HepG2 (cell line): ENCODE data around the gene UNKL. TPM values are rescaled to one million over a fixed set of nuclear protein-coding genes. Genes with fewer than 3 reads are reported as not detected.

Source experiments
- DPF2 ChIP-seq: sonication (generic); formaldehyde crosslinking; IDR thresholded peaks from 2 replicates; pipeline ENCODE4 v1.4.0; 2020; ENCODE audit warnings: mild to moderate bottlenecking, low read depth, missing genetic modification reagents, borderline replicate concordance
- GFI1 ChIP-seq: sonication (generic); formaldehyde crosslinking; IDR thresholded peaks from 2 replicates; pipeline ENCODE4 v1.5.0; 2020; ENCODE audit warnings: missing genetic modification reagents, mild to moderate bottlenecking, borderline replicate concordance
- HNF4A ChIP-seq: sonication (generic); formaldehyde crosslinking; IDR thresholded peaks from 2 replicates; pipeline ENCODE4 v1.4.0; 2020; ENCODE audit warnings: missing genetic modification reagents
- ISX ChIP-seq: sonication (generic); formaldehyde crosslinking; conservative IDR thresholded peaks from 2 replicates; pipeline ENCODE4 v1.5.0; 2020; ENCODE audit warnings: missing genetic modification reagents
- PHF20 ChIP-seq: sonication (generic); formaldehyde crosslinking; IDR thresholded peaks from 2 replicates; pipeline ENCODE4 v1.5.0; 2020; ENCODE audit warnings: mild to moderate bottlenecking, missing genetic modification reagents
- PRPF4 ChIP-seq: fragments of 200-400 bp; formaldehyde crosslinking; IDR thresholded peaks from 2 replicates; pipeline ENCODE4 v1.6.1; 2016; ENCODE audit warnings: low read length, low read depth; ENCODE audit not compliant: poor library complexity, severe bottlenecking
- YEATS4 ChIP-seq: sonication (generic); formaldehyde crosslinking; IDR thresholded peaks from 2 replicates; pipeline ENCODE4 v1.4.0; 2020; ENCODE audit warnings: missing genetic modification reagents, borderline replicate concordance
- ZBTB7A ChIP-seq: sonication (generic); formaldehyde crosslinking; IDR thresholded peaks from 2 replicates; pipeline ENCODE4 v1.8.0; 2022; ENCODE audit warnings: mild to moderate bottlenecking, missing genetic modification reagents
- ZFP90 ChIP-seq: sonication (generic); formaldehyde crosslinking; IDR thresholded peaks from 2 replicates; pipeline ENCODE4 v1.8.0; 2022; ENCODE audit warnings: missing genetic modification reagents, mild to moderate bottlenecking, inconsistent platforms, borderline replicate concordance
- ZIK1 ChIP-seq: sonication (generic); formaldehyde crosslinking; IDR thresholded peaks from 2 replicates; pipeline ENCODE4 v1.5.0; 2020; ENCODE audit warnings: mild to moderate bottlenecking, low read depth, missing genetic modification reagents, borderline replicate concordance
- ZNF124 ChIP-seq: sonication (generic); formaldehyde crosslinking; IDR thresholded peaks from 2 replicates; pipeline ENCODE4 v1.4.0; 2020; ENCODE audit warnings: missing genetic modification reagents
- ZNF136 ChIP-seq: sonication (generic); formaldehyde crosslinking; IDR thresholded peaks from 2 replicates; pipeline ENCODE4 v1.8.1; 2022; ENCODE audit warnings: low read depth, mild to moderate bottlenecking, moderate library complexity, missing genetic modification reagents
- ZNF160 ChIP-seq: sonication (generic); formaldehyde crosslinking; IDR thresholded peaks from 2 replicates; pipeline ENCODE4 v1.8.0; 2022; ENCODE audit warnings: mild to moderate bottlenecking, inconsistent platforms, missing genetic modification reagents
- ZNF337 ChIP-seq: sonication (generic); formaldehyde crosslinking; IDR thresholded peaks from 2 replicates; pipeline ENCODE4 v1.5.1; 2020; ENCODE audit warnings: missing genetic modification reagents, low read depth, mild to moderate bottlenecking, borderline replicate concordance
- polyA plus RNA-seq, 8 experiments: library from polyadenylated mRNA; depleted of rRNA in 3 of 8; stranded (reverse) in 7 of 8; unstranded in 1 of 8; fragments of >200 nt; fragmentation: Illumina TruSeq in 4 of 8; extraction: Trizol in 4 of 8; gene quantifications; 2 replicates each; pipeline versions ENCODE4 v1.2.1 to v1.2.3, GENCODE V29; 2011 to 2016; ENCODE audit warnings: low read depth in 4 of 8, missing spikeins in 1 of 8, mixed read lengths in 1 of 8; ENCODE audit not compliant: insufficient read depth in 1 of 8
- total RNA-seq, 5 experiments: library from RNA; depleted of rRNA; stranded (reverse); fragments of >200 nt; fragmentation: Illumina TruSeq; extraction: Trizol; gene quantifications; 2 replicates each; pipeline ENCODE4 v1.2.3, GENCODE V29; 2016; ENCODE audit warnings: low read depth in 1 of 5
- TF ChIP-seq, protein P1 (sequence below): sonication (generic); formaldehyde crosslinking; IDR thresholded peaks from 2 replicates; pipeline ENCODE4 v1.4.0; 2020; ENCODE audit warnings: missing genetic modification reagents
- TF ChIP-seq, protein P2 (sequence below): sonication (generic); formaldehyde crosslinking; IDR thresholded peaks from 2 replicates; pipeline ENCODE4 v1.8.0; 2022; ENCODE audit warnings: low read depth, missing genetic modification reagents
- TF ChIP-seq, protein P3 (sequence below): sonication (generic); formaldehyde crosslinking; IDR thresholded peaks from 2 replicates; pipeline ENCODE4 v1.4.0; 2020; ENCODE audit warnings: missing genetic modification reagents, mild to moderate bottlenecking, borderline replicate concordance
- TF ChIP-seq, protein P4 (sequence below): sonication (generic); formaldehyde crosslinking; IDR thresholded peaks from 2 replicates; pipeline ENCODE4 v1.4.0; 2020; ENCODE audit warnings: missing genetic modification reagents

UNKL gene
- total and polyA plus RNA-seq, 2 of the 13 experiments (the other 11 are each of a cell fraction or from before 2014, with no cell fraction given): 10.4 to 17.6 TPM

DNA sequence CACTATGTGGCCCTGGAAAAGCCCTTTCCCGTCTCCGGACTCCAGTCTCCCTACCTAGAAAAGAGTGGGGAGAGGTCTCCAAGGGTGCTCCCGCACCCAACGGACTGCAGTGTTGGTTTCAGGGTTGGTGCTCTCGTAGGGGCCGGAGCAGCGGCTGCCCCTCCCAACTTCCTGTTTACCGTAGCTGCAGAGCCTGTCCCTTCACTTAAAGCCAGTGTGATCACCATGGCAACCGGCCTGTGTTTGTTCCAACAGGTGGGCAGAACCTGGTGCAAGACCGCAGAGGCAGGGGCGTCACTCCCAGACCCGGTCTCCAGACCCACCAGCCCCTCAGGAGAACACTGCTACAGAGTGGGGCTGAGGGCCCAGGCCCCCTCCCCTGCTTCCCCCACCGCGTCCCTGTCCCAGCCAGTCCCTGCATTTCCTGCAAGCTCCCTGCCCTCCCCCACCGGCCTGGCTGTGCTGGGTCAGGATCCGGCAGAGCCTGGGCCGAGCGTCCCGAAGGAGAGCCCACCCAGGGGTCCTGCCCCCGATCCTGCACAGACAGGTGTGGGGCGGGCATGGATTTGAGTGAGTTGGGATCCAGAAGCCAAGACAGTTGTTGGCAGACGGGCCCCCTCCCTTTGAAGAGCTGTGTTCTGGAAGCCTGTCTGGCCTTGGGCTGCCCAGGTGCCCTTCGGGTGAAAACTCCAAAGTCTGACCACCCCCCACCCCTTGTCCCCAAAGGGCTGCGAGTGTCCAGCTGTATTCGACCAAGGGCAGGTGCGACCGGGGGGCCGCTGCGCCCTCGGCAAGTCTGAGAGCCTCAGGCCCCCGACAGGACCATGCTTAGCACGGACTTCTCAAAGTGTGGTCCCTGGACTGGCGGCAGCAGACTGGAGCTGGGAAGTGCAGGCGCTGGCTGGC is 82.5 kb downstream of the UNKL start (continued):
- TF ChIP-seq, protein P1, sequence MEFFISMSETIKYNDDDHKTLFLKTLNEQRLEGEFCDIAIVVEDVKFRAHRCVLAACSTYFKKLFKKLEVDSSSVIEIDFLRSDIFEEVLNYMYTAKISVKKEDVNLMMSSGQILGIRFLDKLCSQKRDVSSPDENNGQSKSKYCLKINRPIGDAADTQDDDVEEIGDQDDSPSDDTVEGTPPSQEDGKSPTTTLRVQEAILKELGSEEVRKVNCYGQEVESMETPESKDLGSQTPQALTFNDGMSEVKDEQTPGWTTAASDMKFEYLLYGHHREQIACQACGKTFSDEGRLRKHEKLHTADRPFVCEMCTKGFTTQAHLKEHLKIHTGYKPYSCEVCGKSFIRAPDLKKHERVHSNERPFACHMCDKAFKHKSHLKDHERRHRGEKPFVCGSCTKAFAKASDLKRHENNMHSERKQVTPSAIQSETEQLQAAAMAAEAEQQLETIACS (CRISPR knock-in tag): no peak
- TF ChIP-seq YEATS4 (CRISPR knock-in tag) (peak; percentile 30; the same call in 1 of the 2 replicates), ZNF136 (CRISPR knock-in tag) (peak; percentile 74; the same call in 1 of the 2 replicates), DPF2 (CRISPR knock-in tag) (0 out of 2 replicates have a peak, but pooled peaks have one; percentile 27), PRPF4 (no peak), ZNF337 (no peak), ZNF124 (CRISPR knock-in tag) (no peak), PHF20 (CRISPR knock-in tag) (peak; percentile 41; the same call in 1 of the 2 replicates), ZFP90 (CRISPR knock-in tag) (no peak), ZBTB7A (CRISPR knock-in tag) (peak; percentile 18; the same call in 1 of the 2 replicates), GFI1 (CRISPR knock-in tag) (no peak), ZNF160 (no peak), HNF4A (no peak), ISX (no peak), ZIK1 (CRISPR knock-in tag) (no peak)
- TF ChIP-seq, protein P2, sequence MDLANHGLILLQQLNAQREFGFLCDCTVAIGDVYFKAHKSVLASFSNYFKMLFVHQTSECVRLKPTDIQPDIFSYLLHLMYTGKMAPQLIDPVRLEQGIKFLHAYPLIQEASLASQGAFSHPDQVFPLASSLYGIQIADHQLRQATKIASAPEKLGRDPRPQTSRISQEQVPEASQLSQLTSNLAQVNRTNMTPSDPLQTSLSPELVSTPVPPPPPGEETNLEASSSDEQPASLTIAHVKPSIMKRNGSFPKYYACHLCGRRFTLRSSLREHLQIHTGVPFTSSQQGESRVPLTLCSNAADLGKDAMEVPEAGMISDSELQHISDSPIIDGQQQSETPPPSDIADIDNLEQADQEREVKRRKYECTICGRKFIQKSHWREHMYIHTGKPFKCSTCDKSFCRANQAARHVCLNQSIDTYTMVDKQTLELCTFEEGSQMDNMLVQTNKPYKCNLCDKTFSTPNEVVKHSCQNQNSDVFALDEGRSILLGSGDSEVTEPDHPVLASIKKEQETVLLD (CRISPR knock-in tag): no peak
- TF ChIP-seq, protein P3, sequence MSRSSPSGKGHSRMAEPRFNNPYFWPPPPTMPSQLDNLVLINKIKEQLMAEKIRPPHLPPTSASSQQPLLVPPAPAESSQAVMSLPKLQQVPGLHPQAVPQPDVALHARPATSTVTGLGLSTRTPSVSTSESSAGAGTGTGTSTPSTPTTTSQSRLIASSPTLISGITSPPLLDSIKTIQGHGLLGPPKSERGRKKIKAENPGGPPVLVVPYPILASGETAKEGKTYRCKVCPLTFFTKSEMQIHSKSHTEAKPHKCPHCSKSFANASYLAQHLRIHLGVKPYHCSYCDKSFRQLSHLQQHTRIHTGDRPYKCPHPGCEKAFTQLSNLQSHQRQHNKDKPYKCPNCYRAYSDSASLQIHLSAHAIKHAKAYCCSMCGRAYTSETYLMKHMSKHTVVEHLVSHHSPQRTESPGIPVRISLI: no peak
- TF ChIP-seq, protein P4, sequence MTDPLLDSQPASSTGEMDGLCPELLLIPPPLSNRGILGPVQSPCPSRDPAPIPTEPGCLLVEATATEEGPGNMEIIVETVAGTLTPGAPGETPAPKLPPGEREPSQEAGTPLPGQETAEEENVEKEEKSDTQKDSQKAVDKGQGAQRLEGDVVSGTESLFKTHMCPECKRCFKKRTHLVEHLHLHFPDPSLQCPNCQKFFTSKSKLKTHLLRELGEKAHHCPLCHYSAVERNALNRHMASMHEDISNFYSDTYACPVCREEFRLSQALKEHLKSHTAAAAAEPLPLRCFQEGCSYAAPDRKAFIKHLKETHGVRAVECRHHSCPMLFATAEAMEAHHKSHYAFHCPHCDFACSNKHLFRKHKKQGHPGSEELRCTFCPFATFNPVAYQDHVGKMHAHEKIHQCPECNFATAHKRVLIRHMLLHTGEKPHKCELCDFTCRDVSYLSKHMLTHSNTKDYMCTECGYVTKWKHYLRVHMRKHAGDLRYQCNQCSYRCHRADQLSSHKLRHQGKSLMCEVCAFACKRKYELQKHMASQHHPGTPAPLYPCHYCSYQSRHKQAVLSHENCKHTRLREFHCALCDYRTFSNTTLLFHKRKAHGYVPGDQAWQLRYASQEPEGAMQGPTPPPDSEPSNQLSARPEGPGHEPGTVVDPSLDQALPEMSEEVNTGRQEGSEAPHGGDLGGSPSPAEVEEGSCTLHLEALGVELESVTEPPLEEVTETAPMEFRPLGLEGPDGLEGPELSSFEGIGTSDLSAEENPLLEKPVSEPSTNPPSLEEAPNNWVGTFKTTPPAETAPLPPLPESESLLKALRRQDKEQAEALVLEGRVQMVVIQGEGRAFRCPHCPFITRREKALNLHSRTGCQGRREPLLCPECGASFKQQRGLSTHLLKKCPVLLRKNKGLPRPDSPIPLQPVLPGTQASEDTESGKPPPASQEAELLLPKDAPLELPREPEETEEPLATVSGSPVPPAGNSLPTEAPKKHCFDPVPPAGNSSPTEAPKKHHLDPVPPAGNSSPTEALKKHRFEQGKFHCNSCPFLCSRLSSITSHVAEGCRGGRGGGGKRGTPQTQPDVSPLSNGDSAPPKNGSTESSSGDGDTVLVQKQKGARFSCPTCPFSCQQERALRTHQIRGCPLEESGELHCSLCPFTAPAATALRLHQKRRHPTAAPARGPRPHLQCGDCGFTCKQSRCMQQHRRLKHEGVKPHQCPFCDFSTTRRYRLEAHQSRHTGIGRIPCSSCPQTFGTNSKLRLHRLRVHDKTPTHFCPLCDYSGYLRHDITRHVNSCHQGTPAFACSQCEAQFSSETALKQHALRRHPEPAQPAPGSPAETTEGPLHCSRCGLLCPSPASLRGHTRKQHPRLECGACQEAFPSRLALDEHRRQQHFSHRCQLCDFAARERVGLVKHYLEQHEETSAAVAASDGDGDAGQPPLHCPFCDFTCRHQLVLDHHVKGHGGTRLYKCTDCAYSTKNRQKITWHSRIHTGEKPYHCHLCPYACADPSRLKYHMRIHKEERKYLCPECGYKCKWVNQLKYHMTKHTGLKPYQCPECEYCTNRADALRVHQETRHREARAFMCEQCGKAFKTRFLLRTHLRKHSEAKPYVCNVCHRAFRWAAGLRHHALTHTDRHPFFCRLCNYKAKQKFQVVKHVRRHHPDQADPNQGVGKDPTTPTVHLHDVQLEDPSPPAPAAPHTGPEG (CRISPR knock-in tag): 0 out of 2 replicates have a peak, but pooled peaks have one; percentile 11
